Parathyroid adenoma (tissue), 2 donors: ENCODE measurements around the gene CDH4.

Experiments
- H2AFZ ChIP-seq: fragments of 300-600 bp; sonication (generic); one replicate; pipeline ENCODE4 v1.7.0; 2017; ENCODE audit warnings: antibody characterized with exemption, mild to moderate bottlenecking
- H3K27ac ChIP-seq: fragments of 300-600 bp; sonication (generic); one replicate; pipeline ENCODE4 v1.7.0; 2017
- H3K27me3 ChIP-seq: fragments of 300-600 bp; sonication (generic); one replicate; pipeline ENCODE4 v1.7.0; 2017; ENCODE audit warnings: low read length; ENCODE audit not compliant: control insufficient read depth, insufficient read depth
- H3K36me3 ChIP-seq: fragments of 300-600 bp; sonication (generic); one replicate; pipeline ENCODE4 v1.7.0; 2017; ENCODE audit warnings: low read length; ENCODE audit not compliant: control insufficient read depth, insufficient read depth
- H3K4me1 ChIP-seq: fragments of 300-600 bp; sonication (generic); one replicate; pipeline ENCODE4 v1.7.0; 2017; ENCODE audit warnings: control low read depth
- H3K4me2 ChIP-seq: fragments of 300-600 bp; sonication (generic); one replicate; pipeline ENCODE4 v1.7.0; 2017; ENCODE audit warnings: low read length
- H3K4me3 ChIP-seq: fragments of 300-600 bp; sonication (generic); one replicate; pipeline ENCODE4 v1.7.0; 2017; ENCODE audit warnings: low read depth, low read length
- H3K79me2 ChIP-seq: fragments of 300-600 bp; sonication (generic); one replicate; pipeline ENCODE4 v1.7.0; 2017; ENCODE audit warnings: control low read depth
- H3K9ac ChIP-seq: fragments of 300-600 bp; sonication (generic); one replicate; pipeline ENCODE4 v1.7.0; 2017; ENCODE audit warnings: mild to moderate bottlenecking
- H3K9me3 ChIP-seq: fragments of 300-600 bp; sonication (generic); one replicate; pipeline ENCODE4 v1.7.0; 2017; ENCODE audit warnings: low read length; ENCODE audit not compliant: control insufficient read depth
- CTCF ChIP-seq: fragments of 300-600 bp; sonication (generic); IDR thresholded peaks from one replicate; pipeline ENCODE4 v1.7.0; 2017; ENCODE audit warnings: antibody characterized with exemption, mild to moderate bottlenecking
- donor health status: primary hyperparathyroidism.

The CDH4 gene

GRCh38 chr20:61810066-61810737 lies 558.1 kb downstream of the CDH4 start:
- H3K9ac ChIP-seq, result no peak overlapping the region
- no peak for TF ChIP-seq CTCF
- no peak overlapping the region for H3K4me2 ChIP-seq
- no peaks in the 10 kb centered on the region for H3K79me2 ChIP-seq
- no peak overlapping the region for H3K27ac ChIP-seq
- H3K4me1 ChIP-seq, result no peaks in the 10 kb centered on the region
- no peaks in the 10 kb centered on the region for H3K9me3 ChIP-seq
- no peaks in the 10 kb centered on the region for H3K36me3 ChIP-seq
- H2AFZ ChIP-seq, result no peak overlapping the region
- H3K4me3 ChIP-seq, result no peak overlapping the region
- no peaks in the 10 kb centered on the region for H3K27me3 ChIP-seq

DNA sequence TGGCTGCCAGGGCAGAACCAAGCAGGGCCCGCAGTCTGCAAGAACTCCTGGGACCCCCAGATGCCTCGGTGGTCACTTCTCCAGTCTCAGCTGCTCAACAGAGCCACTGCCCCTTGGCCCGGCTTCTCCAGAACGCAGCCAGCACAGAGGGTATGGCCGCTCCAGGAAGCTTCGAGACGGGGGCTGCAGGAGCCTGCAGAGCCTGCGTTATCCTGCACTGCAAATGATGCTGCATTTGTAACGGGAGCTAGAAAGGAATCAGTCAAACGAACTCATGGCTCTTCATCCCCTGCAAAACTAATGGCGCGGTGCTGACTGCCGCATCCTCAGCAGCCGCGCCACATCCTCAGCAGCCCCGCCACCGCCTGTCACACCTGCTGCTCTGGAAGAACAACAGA lies 558.7 kb downstream of the CDH4 start:
- no peaks in the 10 kb centered on the region for H3K79me2 ChIP-seq
- H3K9ac ChIP-seq, result no peak overlapping the region
- H3K4me2 ChIP-seq, result no peak overlapping the region
- no peaks in the 10 kb centered on the region for H3K36me3 ChIP-seq
- no peaks in the 10 kb centered on the region for H3K4me1 ChIP-seq
- H3K27ac ChIP-seq, result no peak overlapping the region
- no peak for TF ChIP-seq CTCF
- H2AFZ ChIP-seq, result no peak overlapping the region
- no peak overlapping the region for H3K4me3 ChIP-seq
- H3K9me3 ChIP-seq, result no peaks in the 10 kb centered on the region
- H3K27me3 ChIP-seq, result no peaks in the 10 kb centered on the region

- Histone ChIP-seq H3K9ac (no peak overlapping the region), H3K4me2 (no peak overlapping the region), H3K4me1 (no peaks in the 10 kb centered on the region), H3K79me2 (no peaks in the 10 kb centered on the region), H3K36me3 (no peaks in the 10 kb centered on the region), H3K9me3 (no peaks in the 10 kb centered on the region), H3K27ac (no peak overlapping the region), H2AFZ (no peak overlapping the region), H3K4me3 (no peak overlapping the region), H3K27me3 (no peaks in the 10 kb centered on the region)
- TF ChIP-seq CTCF, result no peak
Measured at GRCh38 chr20:61811166-61811565, 559.1 kb downstream of the CDH4 start.

DNA sequence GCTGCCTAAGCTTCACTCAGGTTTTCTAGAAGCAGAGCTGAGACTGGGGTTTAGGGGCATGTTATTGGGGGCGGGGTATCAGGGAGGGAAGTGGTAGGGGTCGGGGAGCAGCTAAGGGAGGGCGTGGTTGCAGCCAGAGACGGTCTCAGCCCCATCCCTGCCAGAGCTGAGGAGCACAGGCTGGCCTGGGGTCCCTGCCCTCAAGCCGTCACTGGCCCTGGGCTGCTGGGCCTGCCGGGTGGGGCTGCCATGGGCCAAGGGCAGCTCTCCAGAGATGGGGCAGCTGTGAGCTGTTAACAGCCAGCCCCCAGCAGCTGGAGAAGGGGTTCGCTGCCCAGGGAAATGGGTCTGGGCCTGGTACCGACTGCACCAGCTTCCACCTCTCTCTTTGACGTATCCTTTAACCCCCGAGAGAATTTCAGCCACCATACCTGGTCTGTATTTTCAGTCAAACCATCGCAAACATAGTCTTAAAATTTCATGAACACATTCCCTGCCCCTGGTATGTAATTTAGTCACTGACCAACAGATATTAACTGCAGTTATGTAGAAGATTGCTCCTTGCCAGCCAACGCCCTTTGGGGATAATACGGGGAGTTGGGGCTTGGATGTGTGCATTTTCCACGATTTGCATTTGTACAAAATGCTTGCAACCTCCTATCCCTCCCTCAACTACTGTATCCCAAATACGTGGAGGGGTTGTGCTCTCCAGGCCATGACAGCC lies 560.2 kb downstream of the CDH4 start:
- Histone ChIP-seq H3K27ac (no peak overlapping the region), H3K79me2 (no peaks in the 10 kb centered on the region), H2AFZ (no peak overlapping the region), H3K4me3 (no peak overlapping the region), H3K9me3 (no peaks in the 10 kb centered on the region), H3K4me2 (no peak overlapping the region), H3K27me3 (no peaks in the 10 kb centered on the region), H3K9ac (no peak overlapping the region), H3K4me1 (no peaks in the 10 kb centered on the region), H3K36me3 (no peaks in the 10 kb centered on the region)
- TF ChIP-seq CTCF, result no peak
